Mesendoderm (in vitro differentiated cells): ENCODE results near the gene CCL2.

Experiments
- DNase-seq: peaks from one replicate; pipeline ENCODE4 v3.0.0; 2013
- H2AK5ac ChIP-seq: 2 replicates; pipeline ENCODE4 v1.6.1; 2013; ENCODE audit warnings: low read length, inconsistent platforms
- H2BK120ac ChIP-seq: 2 replicates; pipeline ENCODE4 v1.6.1; 2013; ENCODE audit warnings: low read depth, mild to moderate bottlenecking, low read length, moderate library complexity, mixed read lengths
- H2BK15ac ChIP-seq: replicated peaks from 2 replicates; pipeline ENCODE4 v1.6.1; 2013; ENCODE audit warnings: low read depth, mild to moderate bottlenecking, moderate library complexity
- H2BK5ac ChIP-seq: 2 replicates; pipeline ENCODE4 v1.6.1; 2013; ENCODE audit warnings: low read length, inconsistent platforms
- H3K18ac ChIP-seq: 2 replicates; pipeline ENCODE4 v1.6.1; 2013; ENCODE audit warnings: mild to moderate bottlenecking, low read length, mixed read lengths
- H3K23ac ChIP-seq: one replicate; pipeline ENCODE4 v1.6.1; 2013; ENCODE audit warnings: low read length
- H3K27ac ChIP-seq: 2 replicates; pipeline ENCODE4 v1.5.1; 2013; ENCODE audit warnings: low read depth, mild to moderate bottlenecking, inconsistent platforms, low read length, moderate library complexity
- H3K27me3 ChIP-seq: 2 replicates; pipeline ENCODE4 v1.6.1; 2013; ENCODE audit warnings: low read length, control low read depth, mild to moderate bottlenecking, inconsistent platforms; ENCODE audit not compliant: insufficient read depth, poor library complexity
- H3K36me3 ChIP-seq: 2 replicates; pipeline ENCODE4 v1.6.1; 2013; ENCODE audit warnings: low read length, inconsistent platforms; ENCODE audit not compliant: control insufficient read depth, insufficient read depth
- H3K4ac ChIP-seq: one replicate; pipeline ENCODE4 v1.6.1; 2013; ENCODE audit warnings: low read depth, mild to moderate bottlenecking, low read length, moderate library complexity
- H3K4me1 ChIP-seq: 2 replicates; pipeline ENCODE4 v1.6.1; 2013; ENCODE audit warnings: low read depth, low read length, inconsistent platforms; ENCODE audit not compliant: control insufficient read depth
- H3K4me2 ChIP-seq: 2 replicates; pipeline ENCODE4 v1.6.1; 2013; ENCODE audit warnings: low read length
- H3K4me3 ChIP-seq: 2 replicates; pipeline ENCODE4 v1.5.1; 2013; ENCODE audit warnings: mild to moderate bottlenecking, low read length
- H3K56ac ChIP-seq: one replicate; pipeline ENCODE4 v1.6.1; 2013; ENCODE audit warnings: low read length
- H3K79me1 ChIP-seq: 2 replicates; pipeline ENCODE4 v1.6.1; 2013; ENCODE audit warnings: low read length, inconsistent platforms
- H3K79me2 ChIP-seq: 2 replicates; pipeline ENCODE4 v1.6.1; 2013; ENCODE audit warnings: mild to moderate bottlenecking, low read length; ENCODE audit not compliant: control insufficient read depth, insufficient read depth
- H3K9ac ChIP-seq: 2 replicates; pipeline ENCODE4 v1.6.1; 2013; ENCODE audit warnings: low read length, inconsistent platforms
- H4K5ac ChIP-seq: one replicate; pipeline ENCODE4 v1.6.1; 2013; ENCODE audit warnings: low read length
- H4K8ac ChIP-seq: one replicate; pipeline ENCODE4 v1.6.1; 2013; ENCODE audit warnings: low read depth, mild to moderate bottlenecking, control low read depth, low read length, moderate library complexity
- WGBS: extraction: QIAGEN DNeasy Blood & Tissue Kit; methylation state at CpG from one replicate; pipeline ENCODE4 v1.1.7; 2013; ENCODE audit warnings: low lambda C conversion rate, missing lambda C conversion rate; ENCODE audit not compliant: insufficient coverage; ENCODE audit errors: extremely low coverage; 5-methylcytosine and 5-hydroxymethylcytosine counted together

Gene CCL2

GRCh38 chr17:34220045-34220751, 34.9 kb upstream of the CCL2 start:
- WGBS, result no CpG with 5 or more reads among the region's 2 CpGs
- Histone ChIP-seq H3K4me3 (no peak overlapping the region), H2AK5ac (no peak overlapping the region), H3K27ac (no peak overlapping the region), H2BK5ac (peak overlapping the region; percentile 21), H4K8ac (no peak overlapping the region), H3K4me2 (no peak overlapping the region), H3K4ac (no peak overlapping the region), H3K9ac (no peak overlapping the region), H3K56ac (peak overlapping the region; percentile 46), H3K23ac (no peak overlapping the region), H4K5ac (no peak overlapping the region), H3K18ac (peak overlapping the region; percentile 11), H3K27me3 (no peaks in the 10 kb centered on the region), H3K36me3 (no peaks in the 10 kb centered on the region), H3K79me1 (no peaks in the 10 kb centered on the region), H2BK15ac (no peak overlapping the region), H3K4me1 (peaks cover 7% of the 10 kb centered on the region), H3K79me2 (no peaks in the 10 kb centered on the region), H2BK120ac (no peak overlapping the region)
- no peak for DNase-seq

GRCh38 chr17:34220752-34221395, 34.2 kb upstream of the CCL2 start:
- WGBS, result no CpG with 5 or more reads among the region's 5 CpGs
- H3K23ac ChIP-seq, result no peak overlapping the region
- no peak overlapping the region for H2BK5ac ChIP-seq
- peaks cover 7% of the 10 kb centered on the region for H3K4me1 ChIP-seq
- H3K18ac ChIP-seq, result no peak overlapping the region
- no peak overlapping the region for H3K9ac ChIP-seq
- no peak overlapping the region for H3K56ac ChIP-seq
- H3K4me2 ChIP-seq, result no peak overlapping the region
- H4K5ac ChIP-seq, result no peak overlapping the region
- H3K4me3 ChIP-seq, result no peak overlapping the region
- H2BK15ac ChIP-seq, result no peak overlapping the region
- no peak overlapping the region for H4K8ac ChIP-seq
- no peaks in the 10 kb centered on the region for H3K36me3 ChIP-seq
- no peaks in the 10 kb centered on the region for H3K27me3 ChIP-seq
- no peak overlapping the region for H3K4ac ChIP-seq
- H2AK5ac ChIP-seq, result no peak overlapping the region
- no peak overlapping the region for H2BK120ac ChIP-seq
- H3K27ac ChIP-seq, result no peak overlapping the region
- DNase-seq, result no peak
- no peaks in the 10 kb centered on the region for H3K79me1 ChIP-seq
- H3K79me2 ChIP-seq, result no peaks in the 10 kb centered on the region

- H3K4me1 ChIP-seq, result peaks cover 7% of the 10 kb centered on the region
- no peak overlapping the region for H2BK120ac ChIP-seq
- H2BK5ac ChIP-seq, result no peak overlapping the region
- H3K79me1 ChIP-seq, result no peaks in the 10 kb centered on the region
- no peak overlapping the region for H3K56ac ChIP-seq
- H4K8ac ChIP-seq, result no peak overlapping the region
- H3K4ac ChIP-seq, result no peak overlapping the region
- H3K4me3 ChIP-seq, result no peak overlapping the region
- H3K79me2 ChIP-seq, result no peaks in the 10 kb centered on the region
- no peak for DNase-seq
- no peaks in the 10 kb centered on the region for H3K27me3 ChIP-seq
- H4K5ac ChIP-seq, result no peak overlapping the region
- no peak overlapping the region for H3K18ac ChIP-seq
- no peak overlapping the region for H3K27ac ChIP-seq
- no peak overlapping the region for H3K4me2 ChIP-seq
- H3K36me3 ChIP-seq, result no peaks in the 10 kb centered on the region
- no peak overlapping the region for H3K9ac ChIP-seq
- peak overlapping the region; percentile 25 for H2AK5ac ChIP-seq
- H3K23ac ChIP-seq, result no peak overlapping the region
- WGBS, result no CpG with 5 or more reads among the region's 4 CpGs
- H2BK15ac ChIP-seq, result no peak overlapping the region
Observed at GRCh38 chr17:34221411-34221810, 33.7 kb upstream of the CCL2 start.

- H3K9ac ChIP-seq, result no peak overlapping the region
- no peaks in the 10 kb centered on the region for H3K79me1 ChIP-seq
- no peak overlapping the region for H3K23ac ChIP-seq
- DNase-seq, result peak; percentile 46
- no peak overlapping the region for H3K4ac ChIP-seq
- no peak overlapping the region for H2AK5ac ChIP-seq
- no peak overlapping the region for H3K56ac ChIP-seq
- no peak overlapping the region for H3K4me2 ChIP-seq
- no CpG with 5 or more reads among the region's 3 CpGs for WGBS
- H3K79me2 ChIP-seq, result no peaks in the 10 kb centered on the region
- peaks cover 7% of the 10 kb centered on the region for H3K4me1 ChIP-seq
- H4K8ac ChIP-seq, result no peak overlapping the region
- H3K27me3 ChIP-seq, result no peaks in the 10 kb centered on the region
- no peak overlapping the region for H3K18ac ChIP-seq
- H3K27ac ChIP-seq, result no peak overlapping the region
- no peak overlapping the region for H2BK5ac ChIP-seq
- no peaks in the 10 kb centered on the region for H3K36me3 ChIP-seq
- H2BK120ac ChIP-seq, result no peak overlapping the region
- no peak overlapping the region for H3K4me3 ChIP-seq
- H4K5ac ChIP-seq, result no peak overlapping the region
- no peak overlapping the region for H2BK15ac ChIP-seq
Observed at GRCh38 chr17:34222722-34223497, 32.2 kb upstream of the CCL2 start.

- Histone ChIP-seq H3K27ac (no peak overlapping the region), H3K4me1 (peaks cover 2% of the 10 kb centered on the region), H3K27me3 (no peaks in the 10 kb centered on the region), H3K23ac (no peak overlapping the region), H4K8ac (no peak overlapping the region), H4K5ac (no peak overlapping the region), H2BK120ac (no peak overlapping the region), H2BK5ac (no peak overlapping the region), H3K4me2 (no peak overlapping the region), H3K4ac (no peak overlapping the region), H3K36me3 (no peaks in the 10 kb centered on the region), H3K9ac (no peak overlapping the region), H3K56ac (no peak overlapping the region), H3K79me1 (no peaks in the 10 kb centered on the region), H3K79me2 (no peaks in the 10 kb centered on the region), H3K4me3 (no peak overlapping the region), H2AK5ac (no peak overlapping the region), H2BK15ac (no peak overlapping the region), H3K18ac (no peak overlapping the region)
- DNase-seq, result no peak
- no CpG with 5 or more reads among the region's 9 CpGs for WGBS
Observed at GRCh38 chr17:34225046-34225445, 30.0 kb upstream of the CCL2 start.
